Panc1 (cell line): Measurements from ENCODE around the gene MLKL. TPM values are rescaled to one million over a fixed set of nuclear protein-coding genes. Genes with fewer than 3 reads are reported as not detected.

Source experiments
- ATAC-seq: fragments of 200-7000 bp; cut with Tn5 transposase; 2 replicates; pipeline ENCODE4 v1.9.1; 2020; ENCODE audit warnings: mild to moderate bottlenecking, moderate library complexity
- BruUV-seq: library from RNA; stranded (reverse); fragments of 400-500 nt; replicated peaks from 2 replicates; lab custom pipeline; 2021; lab: Mats Ljungman, UMichigan
- CTCF ChIA-PET: fragments of 300-600 bp; sonication (Branson Sonifier 250); formaldehyde crosslinking; loops from one replicate; lab custom pipeline; 2022; ENCODE audit warnings: antibody characterized with exemption; lab: Charles Lee
- POLR2A ChIA-PET: fragments of 300-600 bp; sonication (Branson Sonifier 250); formaldehyde crosslinking; loops from one replicate; lab custom pipeline; 2022; ENCODE audit warnings: antibody characterized with exemption; lab: Charles Lee
- DNase-seq: peaks from one replicate; pipeline ENCODE4 v3.0.0-alpha.2; 2010; ENCODE audit warnings: low read depth, low spot score
- H3K27ac ChIP-seq: 2 replicates; pipeline ENCODE4 v1.5.1; 2011; ENCODE audit warnings: mild to moderate bottlenecking, low read length, inconsistent platforms
- H3K27me3 ChIP-seq: fragments of 200-500 bp; sonication (Bioruptor generic); 2 replicates; pipeline ENCODE4 v1.6.0; 2014; ENCODE audit warnings: low read length, inconsistent platforms; ENCODE audit not compliant: control insufficient read depth, insufficient read depth
- H3K36me3 ChIP-seq: fragments of 200-500 bp; sonication (Bioruptor generic); 2 replicates; pipeline ENCODE4 v1.5.1; 2014; ENCODE audit warnings: inconsistent platforms, mild to moderate bottlenecking, low read length, moderate library complexity; ENCODE audit not compliant: control insufficient read depth, insufficient read depth
- H3K4me1 ChIP-seq: 2 replicates; pipeline ENCODE4 v1.5.1; 2011; ENCODE audit warnings: inconsistent platforms, mild to moderate bottlenecking, low read length, moderate library complexity; ENCODE audit not compliant: control insufficient read depth, insufficient read depth
- H3K4me3 ChIP-seq, 2 experiments: 2 replicates each; pipeline ENCODE4 v1.5.1; 2011 to 2012; ENCODE audit warnings: low read depth in 2 of 2, low read length in 2 of 2, mild to moderate bottlenecking in 2 of 2, inconsistent platforms in 1 of 2, moderate library complexity in 1 of 2
- H3K9me3 ChIP-seq: fragments of 200-500 bp; sonication (Bioruptor generic); 2 replicates; pipeline ENCODE4 v1.5.1; 2014; ENCODE audit warnings: low read depth, mild to moderate bottlenecking, inconsistent platforms, low read length, moderate library complexity; ENCODE audit not compliant: control insufficient read depth, insufficient read depth
- CTCF ChIP-seq: fragments of 450-650 bp; IDR thresholded peaks from 2 replicates; pipeline ENCODE4 v1.5.1; 2017; ENCODE audit warnings: mild to moderate bottlenecking
- POLR2AphosphoS5 ChIP-seq: IDR thresholded peaks from 2 replicates; pipeline ENCODE4 v1.6.1; 2012; ENCODE audit warnings: mild to moderate bottlenecking, low read depth, low read length, moderate library complexity
- REST ChIP-seq, 2 experiments: IDR thresholded peaks; 2 replicates each; pipeline ENCODE4 v1.6.1; 2011 to 2012; ENCODE audit warnings: low read depth in 2 of 2, control low read depth in 1 of 2, low read length in 1 of 2, mild to moderate bottlenecking in 1 of 2, moderate library complexity in 1 of 2; ENCODE audit not compliant: insufficient read depth in 1 of 2
- SIN3A ChIP-seq: IDR thresholded peaks from 2 replicates; pipeline ENCODE4 v1.6.1; 2012; ENCODE audit warnings: low read depth, mild to moderate bottlenecking, low read length, moderate library complexity, borderline replicate concordance; ENCODE audit not compliant: insufficient read depth
- TCF7L2 ChIP-seq: IDR thresholded peaks from 2 replicates; pipeline ENCODE4 v1.6.1; 2011; ENCODE audit warnings: mild to moderate bottlenecking, low read depth, low read length, inconsistent platforms
- in situ Hi-C: cut with HindIII; loops from 2 replicates; pipeline ENCODE4 v1.10.0; 2016; ENCODE audit warnings: low sequenced_read_pairs, low pct_unique_long_range_greater_than_20kb
- intact Hi-C: fragments of 100-400 bp; cut with micrococcal nuclease; formaldehyde crosslinking; loops from one replicate; pipeline ENCODE4 v1.10.0; 2022; ENCODE audit not compliant: unreplicated experiment
- total RNA-seq: library from RNA; stranded (reverse); gene quantifications from one replicate; pipeline ENCODE4 v1.2.1, GENCODE V29; 2021; ENCODE audit not compliant: unreplicated experiment

Gene MLKL
- total RNA-seq, 1 experiment from 2014 or later = 4.8 TPM

GRCh38 chr16:74637742-74638453 is 62.8 kb downstream of the MLKL start:
- POLR2A ChIA-PET = no interaction called here
- intact Hi-C loops = no loop called here
- BruUV-seq = TSS peak; percentile 26

GRCh38 chr16:74635303-74635702 is 65.4 kb downstream of the MLKL start:
- ChIA-PET CTCF (interaction anchor here (0.7 kb wide), 1 partner anchor 16 kb away, joined by 3 read pairs; no protein-coding TSS in a partner anchor), POLR2A (no interaction called here)
- peaks cover 38% of the 10 kb centered on the region for H3K36me3 ChIP-seq

More at GRCh38 chr16:74637742-74638453, 62.8 kb downstream of the MLKL start:
- CTCF ChIA-PET = no interaction called here
- Histone ChIP-seq H3K27me3 (no peaks in the 10 kb centered on the region), H3K9me3 (no peaks in the 10 kb centered on the region), H3K4me3 (no peak overlapping the region), H3K4me1 (no peaks in the 10 kb centered on the region), H3K36me3 (peaks cover 30% of the 10 kb centered on the region), H3K27ac (no peak overlapping the region)
- DNase-seq = no peak
- in situ Hi-C loops = no loop called here
- TF ChIP-seq POLR2AphosphoS5 = no peak
- no peak for TF ChIP-seq SIN3A
- TF ChIP-seq REST (IDR thresholded peaks at IDR 0.05; ENCODE audit: insufficient read depth in 1 of 2, low read depth in 2 of 2, low read length in 1 of 2) = no peak
- no peak for TF ChIP-seq CTCF
- TF ChIP-seq TCF7L2 = no peak
- no peak for ATAC-seq

More at GRCh38 chr16:74635303-74635702, 65.4 kb downstream of the MLKL start:
- ATAC-seq = no peak
- intact Hi-C loops = no loop called here
- TF ChIP-seq POLR2AphosphoS5 (no peak), CTCF (no peak), SIN3A (no peak), TCF7L2 (no peak), REST (IDR thresholded peaks at IDR 0.05; ENCODE audit: insufficient read depth in 1 of 2, low read depth in 2 of 2, low read length in 1 of 2) (no peak)
- Histone ChIP-seq H3K9me3 (no peaks in the 10 kb centered on the region), H3K27me3 (no peaks in the 10 kb centered on the region), H3K4me1 (no peaks in the 10 kb centered on the region), H3K27ac (no peak overlapping the region), H3K4me3 (no peak overlapping the region)
- BruUV-seq = no TSS peak
- DNase-seq = no peak
- in situ Hi-C loops = no loop called here
